Measurements from ENCODE around the gene MAGI2.

DNA sequence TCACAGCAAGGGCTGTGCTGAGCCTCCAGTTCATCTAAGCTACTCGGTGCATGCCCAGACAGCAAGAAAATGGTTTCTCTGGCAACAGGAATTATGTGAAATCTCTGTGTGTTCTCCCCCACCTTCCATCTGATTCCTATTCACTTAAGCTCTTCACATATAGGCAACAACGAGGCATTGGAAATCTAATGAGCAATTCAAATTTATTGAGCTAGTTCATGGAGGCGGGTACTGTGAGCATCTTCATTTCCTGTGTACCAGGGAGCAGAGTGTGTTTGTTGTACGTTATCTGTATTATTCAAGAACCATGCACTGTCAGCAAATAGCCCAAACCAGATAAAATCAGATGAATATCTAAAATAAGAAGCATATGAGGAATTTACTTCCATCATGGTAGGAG lies 739.1 kb downstream of the MAGI2 start:
- no peak for TF ChIP-seq YY1 (IDR thresholded peaks at IDR 0.05)
- TF ChIP-seq, protein P1, sequence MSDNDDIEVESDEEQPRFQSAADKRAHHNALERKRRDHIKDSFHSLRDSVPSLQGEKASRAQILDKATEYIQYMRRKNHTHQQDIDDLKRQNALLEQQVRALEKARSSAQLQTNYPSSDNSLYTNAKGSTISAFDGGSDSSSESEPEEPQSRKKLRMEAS (IDR thresholded peaks at IDR 0.05): no peak
- TF ChIP-seq, protein P2, sequence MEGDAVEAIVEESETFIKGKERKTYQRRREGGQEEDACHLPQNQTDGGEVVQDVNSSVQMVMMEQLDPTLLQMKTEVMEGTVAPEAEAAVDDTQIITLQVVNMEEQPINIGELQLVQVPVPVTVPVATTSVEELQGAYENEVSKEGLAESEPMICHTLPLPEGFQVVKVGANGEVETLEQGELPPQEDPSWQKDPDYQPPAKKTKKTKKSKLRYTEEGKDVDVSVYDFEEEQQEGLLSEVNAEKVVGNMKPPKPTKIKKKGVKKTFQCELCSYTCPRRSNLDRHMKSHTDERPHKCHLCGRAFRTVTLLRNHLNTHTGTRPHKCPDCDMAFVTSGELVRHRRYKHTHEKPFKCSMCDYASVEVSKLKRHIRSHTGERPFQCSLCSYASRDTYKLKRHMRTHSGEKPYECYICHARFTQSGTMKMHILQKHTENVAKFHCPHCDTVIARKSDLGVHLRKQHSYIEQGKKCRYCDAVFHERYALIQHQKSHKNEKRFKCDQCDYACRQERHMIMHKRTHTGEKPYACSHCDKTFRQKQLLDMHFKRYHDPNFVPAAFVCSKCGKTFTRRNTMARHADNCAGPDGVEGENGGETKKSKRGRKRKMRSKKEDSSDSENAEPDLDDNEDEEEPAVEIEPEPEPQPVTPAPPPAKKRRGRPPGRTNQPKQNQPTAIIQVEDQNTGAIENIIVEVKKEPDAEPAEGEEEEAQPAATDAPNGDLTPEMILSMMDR (IDR thresholded peaks at IDR 0.05; ENCODE audit: low read depth, low read length, missing input control): no peak
- TF ChIP-seq HNF4G (IDR thresholded peaks at IDR 0.05): no peak
- TF ChIP-seq HNF4A (conservative IDR thresholded peaks at IDR 0.05): no peak
- TF ChIP-seq, protein P3, sequence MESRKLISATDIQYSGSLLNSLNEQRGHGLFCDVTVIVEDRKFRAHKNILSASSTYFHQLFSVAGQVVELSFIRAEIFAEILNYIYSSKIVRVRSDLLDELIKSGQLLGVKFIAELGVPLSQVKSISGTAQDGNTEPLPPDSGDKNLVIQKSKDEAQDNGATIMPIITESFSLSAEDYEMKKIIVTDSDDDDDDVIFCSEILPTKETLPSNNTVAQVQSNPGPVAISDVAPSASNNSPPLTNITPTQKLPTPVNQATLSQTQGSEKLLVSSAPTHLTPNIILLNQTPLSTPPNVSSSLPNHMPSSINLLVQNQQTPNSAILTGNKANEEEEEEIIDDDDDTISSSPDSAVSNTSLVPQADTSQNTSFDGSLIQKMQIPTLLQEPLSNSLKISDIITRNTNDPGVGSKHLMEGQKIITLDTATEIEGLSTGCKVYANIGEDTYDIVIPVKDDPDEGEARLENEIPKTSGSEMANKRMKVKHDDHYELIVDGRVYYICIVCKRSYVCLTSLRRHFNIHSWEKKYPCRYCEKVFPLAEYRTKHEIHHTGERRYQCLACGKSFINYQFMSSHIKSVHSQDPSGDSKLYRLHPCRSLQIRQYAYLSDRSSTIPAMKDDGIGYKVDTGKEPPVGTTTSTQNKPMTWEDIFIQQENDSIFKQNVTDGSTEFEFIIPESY (IDR thresholded peaks at IDR 0.05): no peak

All from liver (tissue), 3 donors.